Thyroid gland (tissue), 4 donors: ENCODE data around the gene LDB2.

Experiments
- POLR2A ChIP-seq, 2 donors: fragments of 450-650 bp; IDR thresholded peaks; one replicate each; pipeline ENCODE4 v1.6.1; 2017; ENCODE audit warnings: antibody characterized with exemption in 2 of 2, mild to moderate bottlenecking in 2 of 2, moderate library complexity in 1 of 2
- TF ChIP-seq, protein P1 (sequence below), 6 experiments: fragments of 200-600 bp in 3 of 6; fragments of 450-650 bp in 3 of 6; sonication (generic) in 3 of 6; IDR thresholded peaks; one replicate each; pipeline ENCODE4 v1.5.1; 2016 to 2019; ENCODE audit warnings: antibody characterized with exemption in 6 of 6, mild to moderate bottlenecking in 2 of 6, inconsistent platforms in 1 of 6, moderate library complexity in 1 of 6

DNA sequence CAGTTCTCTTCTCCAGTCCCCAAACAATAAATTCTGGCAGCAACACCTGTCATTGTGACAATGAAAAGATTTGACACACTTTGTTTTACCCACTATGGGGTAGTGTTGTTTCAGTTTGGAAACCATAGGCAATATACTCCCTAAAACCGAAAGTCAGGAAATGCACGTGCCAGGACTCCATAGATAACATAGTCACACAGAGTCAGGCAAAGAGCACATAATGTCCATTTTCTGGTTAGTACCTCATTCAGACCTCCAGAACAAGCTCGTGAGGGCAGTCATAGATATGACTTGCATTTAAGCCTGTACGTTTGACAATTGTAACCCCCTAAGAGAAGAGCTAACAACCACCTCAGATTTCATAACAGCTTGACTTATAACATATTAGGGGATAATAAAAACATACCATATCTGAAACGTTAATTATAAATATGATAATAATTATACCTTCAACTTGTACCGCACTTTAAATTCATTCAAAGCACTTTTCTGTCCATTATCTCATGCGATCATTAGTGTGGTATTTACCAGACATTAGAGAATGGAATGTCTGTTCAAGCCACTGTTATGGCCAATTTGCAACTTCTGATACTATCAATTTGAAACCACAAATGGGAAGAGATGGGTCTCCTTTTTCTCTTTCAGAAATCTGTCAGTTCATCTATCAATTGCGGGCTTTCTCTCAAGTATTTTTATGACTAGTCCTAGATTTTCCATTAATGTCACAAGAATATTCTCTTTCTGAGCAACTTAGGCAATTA lies 147.4 kb downstream of the LDB2 start:
- TF ChIP-seq POLR2A (IDR thresholded peaks at IDR 0.05) = no peak
- TF ChIP-seq, protein P1, sequence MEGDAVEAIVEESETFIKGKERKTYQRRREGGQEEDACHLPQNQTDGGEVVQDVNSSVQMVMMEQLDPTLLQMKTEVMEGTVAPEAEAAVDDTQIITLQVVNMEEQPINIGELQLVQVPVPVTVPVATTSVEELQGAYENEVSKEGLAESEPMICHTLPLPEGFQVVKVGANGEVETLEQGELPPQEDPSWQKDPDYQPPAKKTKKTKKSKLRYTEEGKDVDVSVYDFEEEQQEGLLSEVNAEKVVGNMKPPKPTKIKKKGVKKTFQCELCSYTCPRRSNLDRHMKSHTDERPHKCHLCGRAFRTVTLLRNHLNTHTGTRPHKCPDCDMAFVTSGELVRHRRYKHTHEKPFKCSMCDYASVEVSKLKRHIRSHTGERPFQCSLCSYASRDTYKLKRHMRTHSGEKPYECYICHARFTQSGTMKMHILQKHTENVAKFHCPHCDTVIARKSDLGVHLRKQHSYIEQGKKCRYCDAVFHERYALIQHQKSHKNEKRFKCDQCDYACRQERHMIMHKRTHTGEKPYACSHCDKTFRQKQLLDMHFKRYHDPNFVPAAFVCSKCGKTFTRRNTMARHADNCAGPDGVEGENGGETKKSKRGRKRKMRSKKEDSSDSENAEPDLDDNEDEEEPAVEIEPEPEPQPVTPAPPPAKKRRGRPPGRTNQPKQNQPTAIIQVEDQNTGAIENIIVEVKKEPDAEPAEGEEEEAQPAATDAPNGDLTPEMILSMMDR (IDR thresholded peaks at IDR 0.05) = no peak
